ENCODE results near the gene TNFSF12.

TNFSF12 gene

GRCh38 chr17:7575481-7575883, 26.6 kb downstream of the TNFSF12 start:
- Histone ChIP-seq H3K14ac (ENCODE audit: low read length) (no peak overlapping the region), H4K8ac (ENCODE audit: low read depth, low read length) (no peak overlapping the region), H3K4ac (ENCODE audit: low read depth, low read length) (no peak overlapping the region), H3K27me3 (ENCODE audit: insufficient read depth, low read length) (no peaks in the 10 kb centered on the region), H3K23ac (ENCODE audit: low read length) (no peak overlapping the region), H3K9me3 (ENCODE audit: insufficient read depth, low read depth, low read length) (peaks cover 2% of the 10 kb centered on the region), H3K79me1 (ENCODE audit: low read length) (peaks cover 12% of the 10 kb centered on the region), H3K4me3 (ENCODE audit: low read depth, low read length) (no peak overlapping the region), H2BK120ac (ENCODE audit: insufficient read depth, low read length, poor library complexity) (no peak overlapping the region), H2BK5ac (ENCODE audit: low read depth, low read length, poor library complexity) (no peak overlapping the region), H2BK12ac (ENCODE audit: low read length) (no peak overlapping the region), H2AK5ac (ENCODE audit: low read length) (no peak overlapping the region), H3K36me3 (ENCODE audit: control insufficient read depth in 1 of 2, insufficient read depth in 2 of 2, low read length in 2 of 2) (peaks cover 45 to 65% of the 10 kb centered on the region in 2 experiments), H4K12ac (ENCODE audit: low read depth, low read length) (no peak overlapping the region), H4K91ac (ENCODE audit: low read depth, low read length) (no peak overlapping the region), H3K18ac (ENCODE audit: low read length) (no peak overlapping the region), H3K9ac (ENCODE audit: low read length) (no peak overlapping the region), H2AFZ (ENCODE audit: insufficient read depth, low read length, poor library complexity) (no peak overlapping the region), H3K79me2 (ENCODE audit: control insufficient read depth, insufficient read depth, low read length, poor library complexity) (peaks cover 14% of the 10 kb centered on the region), H3K4me2 (ENCODE audit: low read length) (peak overlapping the region; percentile 14), H3K4me1 (ENCODE audit: control insufficient read depth in 1 of 2, insufficient read depth in 2 of 2, low read length in 2 of 2) (peaks cover 2 to 15% of the 10 kb centered on the region in 2 experiments), H3K27ac (ENCODE audit: low read depth, low read length) (no peak overlapping the region)
- DNase-seq = no peak
- WGBS (ENCODE audit: extremely low coverage, insufficient coverage, insufficient read length) = no CpG with 5 or more reads among the region's 1 CpG

GRCh38 chr17:7575959-7576358, 27.1 kb downstream of the TNFSF12 start:
- no peak overlapping the region for H3K27ac ChIP-seq (ENCODE audit: low read depth, low read length)
- no CpG with 5 or more reads among the region's 7 CpGs for WGBS (ENCODE audit: extremely low coverage, insufficient coverage, insufficient read length)
- no peak overlapping the region for H2AFZ ChIP-seq (ENCODE audit: insufficient read depth, low read length, poor library complexity)

GRCh38 chr17:7576432-7576937, 27.6 kb downstream of the TNFSF12 start:
- H2AK5ac ChIP-seq (ENCODE audit: low read length) = no peak overlapping the region
- no peak overlapping the region for H3K27ac ChIP-seq (ENCODE audit: low read depth, low read length)
- peaks cover 39 to 59% of the 10 kb centered on the region in 2 experiments for H3K36me3 ChIP-seq (ENCODE audit: control insufficient read depth in 1 of 2, insufficient read depth in 2 of 2, low read length in 2 of 2)
- peaks cover 4% of the 10 kb centered on the region for H3K9me3 ChIP-seq (ENCODE audit: insufficient read depth, low read depth, low read length)
- H4K8ac ChIP-seq (ENCODE audit: low read depth, low read length) = no peak overlapping the region
- H3K79me2 ChIP-seq (ENCODE audit: control insufficient read depth, insufficient read depth, low read length, poor library complexity) = peaks cover 14% of the 10 kb centered on the region
- no peak overlapping the region for H3K4me3 ChIP-seq (ENCODE audit: low read depth, low read length)
- DNase-seq = no peak
- H3K4ac ChIP-seq (ENCODE audit: low read depth, low read length) = no peak overlapping the region
- no peak overlapping the region for H4K91ac ChIP-seq (ENCODE audit: low read depth, low read length)
- H2BK120ac ChIP-seq (ENCODE audit: insufficient read depth, low read length, poor library complexity) = no peak overlapping the region
- no peak overlapping the region for H4K12ac ChIP-seq (ENCODE audit: low read depth, low read length)
- H3K23ac ChIP-seq (ENCODE audit: low read length) = no peak overlapping the region
- no peaks in the 10 kb centered on the region for H3K27me3 ChIP-seq (ENCODE audit: insufficient read depth, low read length)
- H2AFZ ChIP-seq (ENCODE audit: insufficient read depth, low read length, poor library complexity) = no peak overlapping the region
- H3K79me1 ChIP-seq (ENCODE audit: low read length) = peaks cover 12% of the 10 kb centered on the region
- H2BK5ac ChIP-seq (ENCODE audit: low read depth, low read length, poor library complexity) = no peak overlapping the region
- no peak overlapping the region for H3K18ac ChIP-seq (ENCODE audit: low read length)
- no CpG with 5 or more reads among the region's 14 CpGs for WGBS (ENCODE audit: extremely low coverage, insufficient coverage, insufficient read length)
- H3K14ac ChIP-seq (ENCODE audit: low read length) = no peak overlapping the region
- no peak overlapping the region for H3K9ac ChIP-seq (ENCODE audit: low read length)
- H3K4me2 ChIP-seq (ENCODE audit: low read length) = no peak overlapping the region
- H2BK12ac ChIP-seq (ENCODE audit: low read length) = no peak overlapping the region
- H3K4me1 ChIP-seq (ENCODE audit: control insufficient read depth in 1 of 2, insufficient read depth in 2 of 2, low read length in 2 of 2) = peaks cover 2 to 15% of the 10 kb centered on the region in 2 experiments

More at GRCh38 chr17:7575959-7576358, 27.1 kb downstream of the TNFSF12 start:
- DNase-seq = no peak
- Histone ChIP-seq H3K18ac (ENCODE audit: low read length) (no peak overlapping the region), H3K79me2 (ENCODE audit: control insufficient read depth, insufficient read depth, low read length, poor library complexity) (peaks cover 14% of the 10 kb centered on the region), H4K91ac (ENCODE audit: low read depth, low read length) (no peak overlapping the region), H4K12ac (ENCODE audit: low read depth, low read length) (no peak overlapping the region), H4K8ac (ENCODE audit: low read depth, low read length) (no peak overlapping the region), H3K4me3 (ENCODE audit: low read depth, low read length) (no peak overlapping the region), H3K36me3 (ENCODE audit: control insufficient read depth in 1 of 2, insufficient read depth in 2 of 2, low read length in 2 of 2) (peaks cover 42 to 63% of the 10 kb centered on the region in 2 experiments), H2BK12ac (ENCODE audit: low read length) (no peak overlapping the region), H2BK120ac (ENCODE audit: insufficient read depth, low read length, poor library complexity) (no peak overlapping the region), H3K9me3 (ENCODE audit: insufficient read depth, low read depth, low read length) (peaks cover 2% of the 10 kb centered on the region), H3K79me1 (ENCODE audit: low read length) (peaks cover 12% of the 10 kb centered on the region), H2AK5ac (ENCODE audit: low read length) (no peak overlapping the region), H3K14ac (ENCODE audit: low read length) (no peak overlapping the region), H3K4ac (ENCODE audit: low read depth, low read length) (no peak overlapping the region), H2BK5ac (ENCODE audit: low read depth, low read length, poor library complexity) (no peak overlapping the region), H3K4me1 (ENCODE audit: control insufficient read depth in 1 of 2, insufficient read depth in 2 of 2, low read length in 2 of 2) (peaks cover 2 to 15% of the 10 kb centered on the region in 2 experiments), H3K23ac (ENCODE audit: low read length) (no peak overlapping the region), H3K9ac (ENCODE audit: low read length) (no peak overlapping the region), H3K27me3 (ENCODE audit: insufficient read depth, low read length) (no peaks in the 10 kb centered on the region), H3K4me2 (ENCODE audit: low read length) (no peak overlapping the region)

- peaks cover 8% of the 10 kb centered on the region for H3K79me1 ChIP-seq (ENCODE audit: low read length)
- peaks cover 39 to 59% of the 10 kb centered on the region in 2 experiments for H3K36me3 ChIP-seq (ENCODE audit: control insufficient read depth in 1 of 2, insufficient read depth in 2 of 2, low read length in 2 of 2)
- H3K23ac ChIP-seq (ENCODE audit: low read length) = no peak overlapping the region
- no peak overlapping the region for H4K8ac ChIP-seq (ENCODE audit: low read depth, low read length)
- no peak overlapping the region for H3K4me2 ChIP-seq (ENCODE audit: low read length)
- no peak overlapping the region for H3K4me3 ChIP-seq (ENCODE audit: low read depth, low read length)
- no peak for DNase-seq
- H3K9ac ChIP-seq (ENCODE audit: low read length) = no peak overlapping the region
- no peak overlapping the region for H2AFZ ChIP-seq (ENCODE audit: insufficient read depth, low read length, poor library complexity)
- peaks cover 14% of the 10 kb centered on the region for H3K79me2 ChIP-seq (ENCODE audit: control insufficient read depth, insufficient read depth, low read length, poor library complexity)
- H2BK5ac ChIP-seq (ENCODE audit: low read depth, low read length, poor library complexity) = no peak overlapping the region
- H3K4ac ChIP-seq (ENCODE audit: low read depth, low read length) = no peak overlapping the region
- no peak overlapping the region for H4K91ac ChIP-seq (ENCODE audit: low read depth, low read length)
- no peak overlapping the region for H2BK12ac ChIP-seq (ENCODE audit: low read length)
- no peak overlapping the region for H3K27ac ChIP-seq (ENCODE audit: low read depth, low read length)
- no peak overlapping the region for H2BK120ac ChIP-seq (ENCODE audit: insufficient read depth, low read length, poor library complexity)
- peaks cover 4% of the 10 kb centered on the region for H3K9me3 ChIP-seq (ENCODE audit: insufficient read depth, low read depth, low read length)
- no peak overlapping the region for H4K12ac ChIP-seq (ENCODE audit: low read depth, low read length)
- no peak overlapping the region for H3K14ac ChIP-seq (ENCODE audit: low read length)
- WGBS (ENCODE audit: extremely low coverage, insufficient coverage, insufficient read length) = no CpG with 5 or more reads among the region's 17 CpGs
- H3K18ac ChIP-seq (ENCODE audit: low read length) = no peak overlapping the region
- no peak overlapping the region for H2AK5ac ChIP-seq (ENCODE audit: low read length)
- no peaks in the 10 kb centered on the region for H3K27me3 ChIP-seq (ENCODE audit: insufficient read depth, low read length)
- peaks cover 2 to 11% of the 10 kb centered on the region in 2 experiments for H3K4me1 ChIP-seq (ENCODE audit: control insufficient read depth in 1 of 2, insufficient read depth in 2 of 2, low read length in 2 of 2)
Measured at GRCh38 chr17:7577327-7578199, 28.7 kb downstream of the TNFSF12 start.
